WERI-Rb-1 (cell line): Measurements from ENCODE around the gene DHH.

Source experiments
- DNase-seq: peaks from one replicate; pipeline ENCODE4 v3.0.0-alpha.2; 2020
- H3K27ac ChIP-seq: fragments of 250-450 bp; sonication (Bioruptor Pico); 2 replicates; pipeline ENCODE4 v1.5.1; 2020; ENCODE audit warnings: mild to moderate bottlenecking, moderate library complexity
- H3K27me3 ChIP-seq: fragments of 250-450 bp; sonication (Bioruptor Pico); 2 replicates; pipeline ENCODE4 v1.5.1; 2021; ENCODE audit warnings: mild to moderate bottlenecking, low read depth, moderate library complexity; ENCODE audit not compliant: insufficient read depth, severe bottlenecking
- H3K36me3 ChIP-seq: fragments of 250-450 bp; sonication (Bioruptor Pico); 2 replicates; pipeline ENCODE4 v1.5.1; 2020; ENCODE audit warnings: mild to moderate bottlenecking, moderate library complexity
- H3K4me3 ChIP-seq: 2 replicates; pipeline ENCODE4 v1.5.1; 2011; ENCODE audit warnings: low read depth, mild to moderate bottlenecking, control low read depth, low read length
- H3K9me3 ChIP-seq: fragments of 250-450 bp; sonication (Bioruptor Pico); 2 replicates; pipeline ENCODE4 v1.5.1; 2021; ENCODE audit warnings: mild to moderate bottlenecking, moderate library complexity; ENCODE audit not compliant: severe bottlenecking
- CTCF ChIP-seq: IDR thresholded peaks from 2 replicates; pipeline ENCODE4 v1.5.1; 2011; ENCODE audit warnings: low read depth, mild to moderate bottlenecking, control low read depth, inconsistent platforms, low read length

DHH gene

GRCh38 chr12:49092816-49093406, 1.7 kb downstream of the DHH start:
- Histone ChIP-seq H3K4me3 (no peak overlapping the region), H3K9me3 (no peaks in the 10 kb centered on the region)

GRCh38 chr12:49092086-49092815, 2.4 kb downstream of the DHH start:
- Histone ChIP-seq H3K36me3 (peaks cover 7% of the 10 kb centered on the region), H3K4me3 (peak overlapping the region; percentile 37), H3K9me3 (no peaks in the 10 kb centered on the region), H3K27me3 (peaks cover 50% of the 10 kb centered on the region), H3K27ac (no peak overlapping the region)
- peak; percentile 77 for DNase-seq
- TF ChIP-seq CTCF: peak; percentile 72

More at GRCh38 chr12:49092816-49093406, 1.7 kb downstream of the DHH start:
- Histone ChIP-seq H3K27ac (no peak overlapping the region), H3K36me3 (peaks cover 13% of the 10 kb centered on the region), H3K27me3 (peaks cover 50% of the 10 kb centered on the region)
- TF ChIP-seq CTCF: no peak
- DNase-seq: no peak

- Histone ChIP-seq H3K4me3 (peak overlapping the region; percentile 37), H3K27me3 (peaks cover 50% of the 10 kb centered on the region), H3K9me3 (no peaks in the 10 kb centered on the region), H3K36me3 (peaks cover 2% of the 10 kb centered on the region), H3K27ac (no peak overlapping the region)
- DNase-seq: no peak
- TF ChIP-seq CTCF: no peak
These were observed 2.8 kb downstream of the DHH start for GRCh38 chr12:49091836-49092085.

- no peak for TF ChIP-seq CTCF
- H3K27ac ChIP-seq: no peak overlapping the region
- no peaks in the 10 kb centered on the region; the same call in 1 of the 2 replicates for H3K36me3 ChIP-seq
- DNase-seq: no peak
- H3K4me3 ChIP-seq: no peak overlapping the region
- no peaks in the 10 kb centered on the region for H3K9me3 ChIP-seq
- H3K27me3 ChIP-seq: peaks cover 50% of the 10 kb centered on the region
These were observed 3.4 kb downstream of the DHH start for GRCh38 chr12:49091056-49091835.

- H3K9me3 ChIP-seq: no peaks in the 10 kb centered on the region
- H3K4me3 ChIP-seq: no peak overlapping the region; the same call in 1 of the 2 replicates
- no peak overlapping the region for H3K27ac ChIP-seq
- TF ChIP-seq CTCF: peak; percentile 53
- no peaks in the 10 kb centered on the region for H3K36me3 ChIP-seq
- peak; percentile 24 for DNase-seq
- H3K27me3 ChIP-seq: peaks cover 50% of the 10 kb centered on the region
These were observed 4.5 kb downstream of the DHH start for GRCh38 chr12:49089821-49090773.
